OCI-LY7 (cell line): ENCODE measurements around the gene CD8A. TPM values are rescaled to one million over a fixed set of nuclear protein-coding genes. Genes with fewer than 3 reads are reported as not detected.

Experiments used
- BruUV-seq: library from RNA; stranded (reverse); fragments of 400-500 nt; replicated peaks from 2 replicates; lab custom pipeline; 2021; lab: Mats Ljungman, UMichigan
- CTCF ChIA-PET: fragments of 300-600 bp; sonication (Branson Sonifier 250); formaldehyde crosslinking; loops from one replicate; lab custom pipeline; 2022; ENCODE audit warnings: antibody characterized with exemption; ENCODE audit not compliant: unreplicated experiment; lab: Charles Lee
- POLR2A ChIA-PET: fragments of 300-600 bp; sonication (Branson Sonifier 250); formaldehyde crosslinking; loops from one replicate; lab custom pipeline; 2022; ENCODE audit warnings: antibody characterized with exemption; lab: Charles Lee
- DNase-seq: peaks from one replicate; pipeline ENCODE4 v3.0.0-alpha.2; 2015; ENCODE audit warnings: low spot score
- H2AFZ ChIP-seq: fragments of 200-600 bp; sonication (generic), shearing (Covaris generic); 2 replicates; pipeline ENCODE4 v1.6.1; 2014; ENCODE audit warnings: mild to moderate bottlenecking, antibody characterized with exemption, low read length, moderate library complexity
- H3K27ac ChIP-seq: fragments of 200-600 bp; sonication (generic); 2 replicates; pipeline ENCODE4 v1.5.1; 2014; ENCODE audit warnings: mixed run types, low read depth, mild to moderate bottlenecking, moderate library complexity, low read length, inconsistent platforms; ENCODE audit not compliant: poor library complexity, severe bottlenecking
- H3K36me3 ChIP-seq: fragments of 200-600 bp; sonication (generic); 2 replicates; pipeline ENCODE4 v1.6.1; 2014; ENCODE audit warnings: mild to moderate bottlenecking, antibody characterized with exemption, low read length, moderate library complexity, mixed read lengths; ENCODE audit not compliant: insufficient read depth
- H3K4me1 ChIP-seq: fragments of 200-600 bp; sonication (generic); 2 replicates; pipeline ENCODE4 v1.5.1; 2014; ENCODE audit warnings: mild to moderate bottlenecking, low read length; ENCODE audit not compliant: insufficient read depth, poor library complexity, severe bottlenecking
- H3K4me2 ChIP-seq: fragments of 200-600 bp; sonication (generic); 2 replicates; pipeline ENCODE4 v1.6.1; 2014; ENCODE audit warnings: mild to moderate bottlenecking, low read length
- H3K4me3 ChIP-seq: fragments of 200-600 bp; sonication (generic); 2 replicates; pipeline ENCODE4 v1.5.1; 2014; ENCODE audit warnings: mild to moderate bottlenecking, low read depth, low read length; ENCODE audit not compliant: poor library complexity, severe bottlenecking
- H3K79me2 ChIP-seq: fragments of 200-600 bp; sonication (generic); 2 replicates; pipeline ENCODE4 v1.6.1; 2016; ENCODE audit warnings: low read depth, mild to moderate bottlenecking, low read length, moderate library complexity, mixed read lengths; ENCODE audit not compliant: insufficient read depth
- H3K9me2 ChIP-seq: fragments of 200-600 bp; sonication (generic); 2 replicates; pipeline ENCODE4 v1.6.1; 2016; ENCODE audit warnings: mild to moderate bottlenecking, low read length, mixed read lengths; ENCODE audit not compliant: insufficient read depth
- H3K9me3 ChIP-seq: fragments of 200-600 bp; sonication (generic); 2 replicates; pipeline ENCODE4 v1.6.1; 2014; ENCODE audit warnings: mild to moderate bottlenecking, mixed run types, low read length, mixed read lengths
- H4K20me1 ChIP-seq: fragments of 200-600 bp; sonication (generic); 2 replicates; pipeline ENCODE4 v1.6.1; 2014; ENCODE audit warnings: mild to moderate bottlenecking, antibody characterized with exemption, low read length, moderate library complexity, mixed read lengths; ENCODE audit not compliant: insufficient read depth
- CTCF ChIP-seq: fragments of 200-600 bp; sonication (generic); conservative IDR thresholded peaks from 2 replicates; pipeline ENCODE4 v1.5.1; 2014; ENCODE audit warnings: mild to moderate bottlenecking, antibody characterized with exemption, low read length, moderate library complexity, mixed read lengths
- EZH2phosphoT487 ChIP-seq: fragments of 200-600 bp; sonication (generic); IDR thresholded peaks from 2 replicates; pipeline ENCODE4 v1.6.1; 2018; ENCODE audit warnings: low read depth, borderline replicate concordance, mild to moderate bottlenecking, mixed run types, antibody characterized with exemption, low read length, moderate library complexity, mixed read lengths
- intact Hi-C: fragments of 100-400 bp; cut with micrococcal nuclease; formaldehyde crosslinking; loops from one replicate; pipeline ENCODE4 v1.10.0; 2022; ENCODE audit not compliant: unreplicated experiment
- total RNA-seq, 2 experiments: library from RNA; depleted of rRNA in 1 of 2; stranded (reverse); fragments of >200 nt in 1 of 2; shearing (Covaris generic) in 1 of 2; gene quantifications; 2 replicates each; pipeline ENCODE4 v1.2.3, GENCODE V29; 2014 to 2022

Gene CD8A
- total RNA-seq, 2 experiments from 2014 or later = not detected

- no peak overlapping the region for H3K4me3 ChIP-seq
- intact Hi-C loops = no loop called here
- no peaks in the 10 kb centered on the region for H3K4me1 ChIP-seq
- H3K9me2 ChIP-seq = no peaks in the 10 kb centered on the region
- no TSS peak for BruUV-seq
- H3K4me2 ChIP-seq = no peak overlapping the region
- H3K79me2 ChIP-seq = peaks cover 5% of the 10 kb centered on the region; the same call in 1 of the 2 replicates
- ChIA-PET POLR2A (no interaction called here), CTCF (no interaction called here)
- no peak for TF ChIP-seq EZH2phosphoT487
- TF ChIP-seq CTCF = no peak
- no peak overlapping the region for H3K27ac ChIP-seq
- H4K20me1 ChIP-seq = no peaks in the 10 kb centered on the region; the same call in 1 of the 2 replicates
- H2AFZ ChIP-seq = no peak overlapping the region
- H3K36me3 ChIP-seq = peaks cover 44% of the 10 kb centered on the region
- no peaks in the 10 kb centered on the region for H3K9me3 ChIP-seq
- no peak for DNase-seq
Measured at GRCh38 chr2:86758405-86758804, 32.3 kb downstream of the CD8A start.

GRCh38 chr2:86753606-86754005 lies 37.1 kb downstream of the CD8A start:
- Histone ChIP-seq H4K20me1 (no peaks in the 10 kb centered on the region), H3K27ac (no peak overlapping the region), H3K4me3 (no peak overlapping the region), H2AFZ (no peak overlapping the region), H3K9me2 (no peaks in the 10 kb centered on the region), H3K4me1 (no peaks in the 10 kb centered on the region), H3K4me2 (no peak overlapping the region), H3K36me3 (peaks cover 81% of the 10 kb centered on the region), H3K9me3 (peaks cover 23% of the 10 kb centered on the region; the same call in 1 of the 2 replicates), H3K79me2 (peaks cover 37% of the 10 kb centered on the region)
- POLR2A ChIA-PET = interaction anchor here (0.6 to 1.8 kb wide), 3 partner anchors 12 to 968 kb away, joined by 3 to 5 read pairs (median 3); no protein-coding TSS in a partner anchor
- intact Hi-C loops = no loop called here
- CTCF ChIA-PET = no interaction called here
- BruUV-seq = no TSS peak
- no peak for DNase-seq
- TF ChIP-seq CTCF (no peak), EZH2phosphoT487 (no peak)

GRCh38 chr2:86752934-86753333 lies 37.8 kb downstream of the CD8A start:
- peaks cover 43% of the 10 kb centered on the region for H3K79me2 ChIP-seq
- BruUV-seq = no TSS peak
- H3K9me2 ChIP-seq = no peaks in the 10 kb centered on the region
- DNase-seq = no peak
- H3K36me3 ChIP-seq = peaks cover 87% of the 10 kb centered on the region
- H3K9me3 ChIP-seq = peaks cover 23% of the 10 kb centered on the region; the same call in 1 of the 2 replicates
- H2AFZ ChIP-seq = no peak overlapping the region
- no peak overlapping the region for H3K27ac ChIP-seq
- ChIA-PET CTCF (no interaction called here), POLR2A (interaction anchor here (1.8 kb wide), 1 partner anchor 12 kb away, joined by 5 read pairs; no protein-coding TSS in a partner anchor)
- TF ChIP-seq CTCF (no peak), EZH2phosphoT487 (no peak)
- no peak overlapping the region for H3K4me2 ChIP-seq
- peaks cover 3% of the 10 kb centered on the region for H3K4me1 ChIP-seq
- no peak overlapping the region for H3K4me3 ChIP-seq
- intact Hi-C loops = no loop called here
- no peaks in the 10 kb centered on the region for H4K20me1 ChIP-seq
